PC-3 (cell line): Measurements from ENCODE around the gene MID1.

Source experiments
- CTCF ChIP-seq: fragments of 300-600 bp; sonication (generic); conservative IDR thresholded peaks from 2 replicates; pipeline ENCODE4 v1.5.1; 2017; ENCODE audit warnings: antibody characterized with exemption, low read depth, mild to moderate bottlenecking, low read length
- EZH2 ChIP-seq: fragments of 300-600 bp; sonication (generic); IDR thresholded peaks from one replicate; pipeline ENCODE4 v1.6.1; 2017; ENCODE audit warnings: antibody characterized with exemption, mild to moderate bottlenecking, low read length; ENCODE audit not compliant: unreplicated experiment

- TF ChIP-seq EZH2 = no peak
- TF ChIP-seq CTCF = no peak
These were observed 193.1 kb downstream of the MID1 start for GRCh38 chrX:10427249-10427648.
